ENCODE data around the gene PCDHA12. TPM values are rescaled to one million over a fixed set of nuclear protein-coding genes. Genes with fewer than 3 reads are reported as not detected.
A peak's percentile ranks its signal among the peaks of the same experiment; 100 is the strongest.
"Not testable (repeated sequence)": the region's sequence is repeated elsewhere in the genome, so short reads cannot be mapped to it uniquely, and the experiment has no call there.

Gene PCDHA12
- total RNA-seq, 6 experiments from 2014 or later: 0.09 to 0.34 (median 0.20) TPM; not detected in 1

- peaks cover 13% of the 10 kb centered on the region for H3K9me3 Mint-ChIP-seq
- H3K27me3 Mint-ChIP-seq (ENCODE audit: insufficient read depth): no peaks in the 10 kb centered on the region
- DNase-seq: no peak
- TF ChIP-seq CTCF (IDR thresholded peaks at IDR 0.05): no peak
- H3K36me3 Mint-ChIP-seq (ENCODE audit: low read depth): peaks cover 5% of the 10 kb centered on the region; the same call in 1 of the 2 replicates
- H3K27ac Mint-ChIP-seq: no peak within 1 kb of the TSS
- H3K4me3 Mint-ChIP-seq: peak within 1 kb of the TSS; percentile 46; the same call in 1 of the 2 replicates
- no peaks in the 10 kb centered on the region for H3K4me1 Mint-ChIP-seq (ENCODE audit: low read depth)
Measured at GRCh38 chr5:140868721-140869554, 6.2 kb upstream of the PCDHA12 start, which contains the start of gene PCDHA11. PCDHA11 (plus strand) TSS chr5:140868957; CDS start chr5:140869104, 147 bp downstream.

- no peak for DNase-seq
- no peak overlapping the region for H3K27ac Mint-ChIP-seq
- H3K4me3 Mint-ChIP-seq: no peak overlapping the region; the same call in 1 of the 2 replicates
- H3K4me1 Mint-ChIP-seq (ENCODE audit: low read depth): no peaks in the 10 kb centered on the region
- peaks cover 13% of the 10 kb centered on the region for H3K9me3 Mint-ChIP-seq
- H3K36me3 Mint-ChIP-seq (ENCODE audit: low read depth): peaks cover 5% of the 10 kb centered on the region; the same call in 1 of the 2 replicates
- TF ChIP-seq CTCF (IDR thresholded peaks at IDR 0.05): peak; percentile 26; the same call in 1 of the 2 replicates
- H3K27me3 Mint-ChIP-seq (ENCODE audit: insufficient read depth): no peaks in the 10 kb centered on the region
Measured at GRCh38 chr5:140869555-140869886, 5.6 kb upstream of the PCDHA12 start.

- no peaks in the 10 kb centered on the region for H3K4me1 Mint-ChIP-seq (ENCODE audit: low read depth)
- no peak overlapping the region for H3K27ac Mint-ChIP-seq
- no peak for TF ChIP-seq CTCF (IDR thresholded peaks at IDR 0.05)
- no peaks in the 10 kb centered on the region for H3K27me3 Mint-ChIP-seq (ENCODE audit: insufficient read depth)
- H3K4me3 Mint-ChIP-seq: no peak overlapping the region
- no peak for DNase-seq
- H3K9me3 Mint-ChIP-seq: peaks cover 20% of the 10 kb centered on the region
- peaks cover 5% of the 10 kb centered on the region; the same call in 1 of the 2 replicates for H3K36me3 Mint-ChIP-seq (ENCODE audit: low read depth)
Measured at GRCh38 chr5:140870221-140871201, 4.6 kb upstream of the PCDHA12 start.

- not testable (repeated sequence) for DNase-seq; H3K27ac Mint-ChIP-seq; H3K4me1 Mint-ChIP-seq (ENCODE audit: low read depth); H3K36me3 Mint-ChIP-seq (ENCODE audit: low read depth); H3K4me3 Mint-ChIP-seq; H3K27me3 Mint-ChIP-seq (ENCODE audit: insufficient read depth)
- H3K9me3 Mint-ChIP-seq: peaks cover 26% of the 10 kb centered on the region
Measured at GRCh38 chr5:140876541-140877261, 1.6 kb downstream of the PCDHA12 start.

- peaks cover 4% of the 10 kb centered on the region; the same call in 1 of the 2 replicates for H3K36me3 Mint-ChIP-seq (ENCODE audit: low read depth)
- no peak for DNase-seq
- H3K4me3 Mint-ChIP-seq: no peak overlapping the region
- H3K27ac Mint-ChIP-seq: no peak overlapping the region
- H3K27me3 Mint-ChIP-seq (ENCODE audit: insufficient read depth): no peaks in the 10 kb centered on the region
- H3K4me1 Mint-ChIP-seq (ENCODE audit: low read depth): no peaks in the 10 kb centered on the region
- peaks cover 26% of the 10 kb centered on the region for H3K9me3 Mint-ChIP-seq
- no peak for TF ChIP-seq CTCF (IDR thresholded peaks at IDR 0.05)
Measured at GRCh38 chr5:140877262-140877581, 2.1 kb downstream of the PCDHA12 start.
